H1 (cell line): ENCODE measurements around the gene DEFB119. TPM values are rescaled to one million over a fixed set of nuclear protein-coding genes. Genes with fewer than 3 reads are reported as not detected.
"Not testable (repeated sequence)": the region's sequence is repeated elsewhere in the genome, so short reads cannot be mapped to it uniquely, and the experiment has no call there.

Experiments
- CTCF ChIA-PET: fragments of 300-600 bp; sonication (Branson Sonifier 250); formaldehyde crosslinking; loops from one replicate; lab custom pipeline; 2021; ENCODE audit not compliant: partially characterized antibody; lab: Charles Lee
- POLR2A ChIA-PET: fragments of 300-600 bp; sonication (Branson Sonifier 250); formaldehyde crosslinking; loops from one replicate; lab custom pipeline; 2021; ENCODE audit warnings: inconsistent platforms; ENCODE audit not compliant: partially characterized antibody; lab: Charles Lee
- DNase-seq, 2 experiments: peaks; one replicate each; pipeline versions ENCODE4 v3.0.0 to v3.0.0-alpha.2; 2010 to 2022; ENCODE audit warnings: low spot score in 2 of 2, low read depth in 1 of 2, mixed read lengths in 1 of 2
- FAIRE-seq: peaks from 2 replicates; lab custom pipeline; 2011; peaks lifted over from hg19 to GRCh38; lab: Jason Lieb, UNC
- H2AFZ ChIP-seq: 2 replicates; pipeline ENCODE4 v1.8.1; 2012; ENCODE audit warnings: low read length, inconsistent platforms
- H2AK5ac ChIP-seq: 2 replicates; pipeline ENCODE4 v1.6.1; 2013; ENCODE audit warnings: low read depth, low read length
- H2BK120ac ChIP-seq: replicated peaks from 2 replicates; pipeline ENCODE3; 2013; ENCODE audit warnings: low read depth, low read length, inconsistent platforms
- H2BK12ac ChIP-seq: 2 replicates; pipeline ENCODE4 v1.6.1; 2013; ENCODE audit warnings: low read depth, low read length
- H2BK15ac ChIP-seq: 2 replicates; pipeline ENCODE4 v1.6.1; 2013; ENCODE audit warnings: low read length
- H2BK20ac ChIP-seq: 2 replicates; pipeline ENCODE4 v1.6.1; 2013; ENCODE audit warnings: low read length
- H2BK5ac ChIP-seq: 2 replicates; pipeline ENCODE4 v1.6.1; 2013; ENCODE audit warnings: low read depth, low read length
- H3K14ac ChIP-seq: 2 replicates; pipeline ENCODE4 v1.6.1; 2013; ENCODE audit warnings: inconsistent platforms; ENCODE audit not compliant: insufficient read length
- H3K18ac ChIP-seq: 2 replicates; pipeline ENCODE4 v1.6.1; 2013; ENCODE audit warnings: low read length; ENCODE audit errors: extremely low read depth
- H3K23ac ChIP-seq: 2 replicates; pipeline ENCODE4 v1.6.1; 2013; ENCODE audit warnings: inconsistent platforms; ENCODE audit not compliant: insufficient read length
- H3K23me2 ChIP-seq: 2 replicates; pipeline ENCODE4 v1.6.1; 2013; ENCODE audit warnings: low read depth, low read length
- H3K27ac ChIP-seq: 2 replicates; pipeline ENCODE4 v1.6.1; 2011; ENCODE audit warnings: low read depth, low read length, inconsistent platforms
- H3K27me3 ChIP-seq, 4 experiments: replicated peaks in 1 of 4; 1 replicate in 1 of 4; 2 replicates in 3 of 4; pipeline versions ENCODE4 v1.6.1 to v1.8.1; 2011 to 2013; ENCODE audit warnings: low read length in 3 of 4, mild to moderate bottlenecking in 3 of 4, inconsistent platforms in 2 of 4, mixed read lengths in 2 of 4, moderate library complexity in 1 of 4; ENCODE audit not compliant: control insufficient read depth in 3 of 4, insufficient read depth in 3 of 4; ENCODE audit errors: extremely low read depth in 1 of 4
- H3K36me3 ChIP-seq, 4 experiments: 2 replicates each; pipeline versions ENCODE4 v1.6.1 to v1.8.1; 2011 to 2013; ENCODE audit warnings: mild to moderate bottlenecking in 4 of 4, low read length in 3 of 4, moderate library complexity in 2 of 4, control low read depth in 1 of 4, inconsistent platforms in 1 of 4; ENCODE audit not compliant: insufficient read depth in 4 of 4, control insufficient read depth in 2 of 4
- H3K4ac ChIP-seq: replicated peaks from 2 replicates; pipeline ENCODE3; 2013; ENCODE audit warnings: low read length, low read depth, mixed read lengths, inconsistent platforms; ENCODE audit not compliant: insufficient read length
- H3K4me1 ChIP-seq, 4 experiments: replicated peaks in 1 of 4; 1 replicate in 1 of 4; 2 replicates in 3 of 4; pipeline versions ENCODE4 v1.6.1 to v1.8.1; 2011 to 2013; ENCODE audit warnings: low read length in 3 of 4, inconsistent platforms in 2 of 4, mixed read lengths in 1 of 4; ENCODE audit not compliant: insufficient read depth in 4 of 4, control insufficient read depth in 3 of 4
- H3K4me2 ChIP-seq, 2 experiments: 2 replicates each; pipeline versions ENCODE4 v1.6.1 to v1.8.1; 2011 to 2013; ENCODE audit warnings: low read depth in 2 of 2, low read length in 2 of 2, control low read depth in 1 of 2, inconsistent platforms in 1 of 2, mild to moderate bottlenecking in 1 of 2; ENCODE audit not compliant: insufficient read depth in 1 of 2
- H3K4me3 ChIP-seq, 4 experiments: fragments of 200-600, 300-600 bp in 1 of 4; sonication (generic), shearing (Covaris generic), sonication (Bioruptor Twin) in 1 of 4; 2 replicates each; pipeline versions ENCODE4 v1.5.1 to v1.8.1; 2011 to 2016; ENCODE audit warnings: low read length in 4 of 4, low read depth in 3 of 4, control low read depth in 2 of 4, inconsistent platforms in 2 of 4, mild to moderate bottlenecking in 2 of 4, mixed read lengths in 1 of 4, moderate library complexity in 1 of 4; ENCODE audit not compliant: insufficient read depth in 2 of 4; ENCODE audit errors: extremely low read depth in 1 of 4
- H3K56ac ChIP-seq: replicated peaks from 2 replicates; pipeline ENCODE3; 2013; ENCODE audit warnings: low read depth, mild to moderate bottlenecking, mixed read lengths, low read length, inconsistent platforms; ENCODE audit not compliant: insufficient read length
- H3K79me1 ChIP-seq: 2 replicates; pipeline ENCODE4 v1.6.1; 2013; ENCODE audit warnings: low read depth, low read length, control low read depth
- H3K79me2 ChIP-seq, 2 experiments: 2 replicates each; pipeline versions ENCODE4 v1.6.1 to v1.8.1; 2012 to 2013; ENCODE audit warnings: low read length in 2 of 2, mild to moderate bottlenecking in 2 of 2, inconsistent platforms in 1 of 2; ENCODE audit not compliant: insufficient read depth in 2 of 2, control insufficient read depth in 1 of 2
- H3K9ac ChIP-seq, 4 experiments: replicated peaks in 1 of 4; 1 replicate in 1 of 4; 2 replicates in 3 of 4; pipeline versions ENCODE4 v1.6.1 to v1.8.1; 2011 to 2013; ENCODE audit warnings: low read depth in 3 of 4, low read length in 3 of 4, control low read depth in 2 of 4, mild to moderate bottlenecking in 2 of 4, moderate library complexity in 2 of 4, inconsistent platforms in 1 of 4; ENCODE audit errors: extremely low read depth in 1 of 4
- H3K9me3 ChIP-seq, 2 experiments: 2 replicates each; pipeline versions ENCODE4 v1.6.1 to v1.8.1; 2012 to 2013; ENCODE audit warnings: mild to moderate bottlenecking in 2 of 2, moderate library complexity in 2 of 2, control low read depth in 1 of 2, inconsistent platforms in 1 of 2, low read depth in 1 of 2, low read length in 1 of 2, mixed read lengths in 1 of 2; ENCODE audit not compliant: insufficient read depth in 2 of 2
- H4K20me1 ChIP-seq, 2 experiments: replicated peaks in 1 of 2; 2 replicates each; pipeline versions ENCODE3 to v1.8.1; 2011 to 2013; ENCODE audit warnings: inconsistent platforms in 2 of 2, low read length in 2 of 2, mild to moderate bottlenecking in 1 of 2; ENCODE audit not compliant: insufficient read depth in 2 of 2, control insufficient read depth in 1 of 2
- H4K5ac ChIP-seq: 2 replicates; pipeline ENCODE4 v1.6.1; 2013; ENCODE audit warnings: low read length, low read depth, mixed read lengths, inconsistent platforms; ENCODE audit not compliant: insufficient read length
- H4K8ac ChIP-seq: 2 replicates; pipeline ENCODE4 v1.8.0; 2013; ENCODE audit warnings: mild to moderate bottlenecking, moderate library complexity, low read length, inconsistent platforms; ENCODE audit not compliant: insufficient read depth; ENCODE audit errors: extremely low read depth
- H4K91ac ChIP-seq: replicated peaks from 2 replicates; pipeline ENCODE3; 2013; ENCODE audit warnings: low read length, mixed read lengths, inconsistent platforms; ENCODE audit not compliant: insufficient read length
- WGBS, 2 experiments: shearing (Covaris generic) in 1 of 2; methylation state at CpG; one replicate each; pipeline versions ENCODE4 v1.1.6 to v1.1.7; 2013 to 2015; ENCODE audit warnings: low lambda C conversion rate in 2 of 2, mixed read lengths in 2 of 2, inconsistent platforms in 1 of 2, low coverage in 1 of 2, missing lambda C conversion rate in 1 of 2; ENCODE audit not compliant: insufficient replicate concordance in 2 of 2, insufficient coverage in 1 of 2, insufficient read length in 1 of 2; ENCODE audit errors: extremely low coverage in 1 of 2, missing lambda C conversion rate in 1 of 2; 5-methylcytosine and 5-hydroxymethylcytosine counted together
- polyA plus RNA-seq, 7 experiments: library from polyadenylated mRNA; depleted of rRNA in 3 of 7; stranded (reverse) in 5 of 7; unstranded in 2 of 7; fragments of >200 nt in 5 of 7; fragments of 200-250 nt in 2 of 7; gene quantifications; 1 replicate in 5 of 7; 2 replicates in 1 of 7; 4 replicates in 1 of 7; pipeline versions ENCODE4 v1.2.1 to v1.2.3, GENCODE V29; 2011 to 2013; ENCODE audit warnings: missing spikeins in 2 of 7, mixed read lengths in 2 of 7
- total RNA-seq: library from RNA; stranded (reverse); fragmentation: NEBNext Ultra II Directional; extraction: Animal tissue kit (Norgen Biotek cat#: 25700); gene quantifications from 2 replicates; pipeline ENCODE4 v1.2.1, GENCODE V29; 2021

Gene DEFB119
- total and polyA plus RNA-seq, 2 of the 8 experiments (the other 6 are each of a cell fraction or from before 2014, with no cell fraction given): not detected

DNA sequence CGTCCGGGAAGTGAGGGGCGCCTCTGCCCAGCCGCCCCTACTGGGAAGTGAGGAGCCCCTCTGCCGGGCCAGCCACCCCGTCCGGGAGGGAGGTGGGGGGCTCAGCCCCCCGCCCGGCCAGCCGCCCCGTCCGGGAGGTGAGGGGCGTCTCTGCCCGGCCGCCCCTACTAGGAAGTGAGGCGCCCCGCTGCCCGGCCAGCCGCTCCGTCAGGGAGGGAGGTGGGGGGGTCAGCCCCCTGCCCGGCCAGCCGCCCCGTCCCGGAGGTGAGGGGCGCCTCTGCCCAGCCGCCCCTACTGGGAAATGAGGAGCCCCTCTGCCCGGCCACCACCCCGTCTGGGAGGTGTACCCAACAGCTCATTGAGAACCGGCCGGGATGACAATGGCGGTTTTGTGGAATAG is 37.2 kb upstream of the DEFB119 start:
- H3K9me3 ChIP-seq: peaks cover 48 to 60% of the 10 kb centered on the region in 2 experiments
- H2BK15ac ChIP-seq, H2BK120ac ChIP-seq, H2BK20ac ChIP-seq, H2AK5ac ChIP-seq, H3K79me2 ChIP-seq, H3K18ac ChIP-seq, H3K27ac ChIP-seq, CTCF ChIA-PET, H3K23me2 ChIP-seq, H2BK5ac ChIP-seq, H4K8ac ChIP-seq, H4K91ac ChIP-seq, H2BK12ac ChIP-seq, H3K79me1 ChIP-seq, H3K4ac ChIP-seq, H3K56ac ChIP-seq, H2AFZ ChIP-seq, H4K5ac ChIP-seq, H3K36me3 ChIP-seq, POLR2A ChIA-PET, H3K4me1 ChIP-seq, DNase-seq, H3K4me2 ChIP-seq, H3K14ac ChIP-seq, H3K27me3 ChIP-seq, H4K20me1 ChIP-seq, H3K9ac ChIP-seq, H3K23ac ChIP-seq, H3K4me3 ChIP-seq, FAIRE-seq: not testable (repeated sequence)
- WGBS, 2 experiments: no CpG with 5 or more reads among the region's 31 CpGs

DNA sequence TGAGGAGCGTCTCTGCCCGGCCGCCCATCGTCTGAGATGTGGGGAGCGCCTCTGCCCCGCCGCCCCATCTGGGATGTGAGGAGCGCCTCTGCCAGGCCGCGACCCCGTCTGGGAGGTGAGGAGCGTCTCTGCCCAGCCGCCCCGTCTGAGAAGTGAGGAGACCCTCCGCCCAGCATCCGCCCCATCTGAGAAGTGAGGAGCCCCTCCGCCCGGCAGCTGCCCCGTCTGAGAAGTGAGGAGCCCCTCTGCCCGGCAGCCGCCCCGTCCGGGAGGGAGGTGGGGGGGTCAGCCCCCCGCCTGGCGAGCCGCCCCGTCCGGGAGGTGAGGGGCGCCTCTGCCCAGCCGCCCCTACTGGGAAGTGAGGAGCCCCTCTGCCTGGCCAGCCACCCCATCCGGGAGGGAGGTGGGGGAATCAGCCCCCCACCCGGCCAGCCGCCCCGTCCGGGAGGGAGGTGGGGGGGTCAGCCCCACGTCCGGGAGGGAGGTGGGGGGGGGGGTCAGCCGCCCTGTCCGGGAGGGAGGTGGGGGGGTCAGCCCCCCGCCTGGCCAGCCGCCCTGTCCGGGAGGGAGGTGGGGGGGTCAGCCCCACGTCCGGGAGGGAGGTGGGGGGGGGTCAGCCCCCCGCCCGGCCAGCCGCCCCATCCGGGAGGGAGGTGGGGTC is 36.6 kb upstream of the DEFB119 start:
- H3K79me2 ChIP-seq, H2BK12ac ChIP-seq, H4K91ac ChIP-seq, H3K4ac ChIP-seq, H4K8ac ChIP-seq, H3K4me2 ChIP-seq, H2BK120ac ChIP-seq, H3K14ac ChIP-seq, H4K5ac ChIP-seq, H3K56ac ChIP-seq, H3K36me3 ChIP-seq, H2AFZ ChIP-seq, FAIRE-seq, H3K4me3 ChIP-seq, H4K20me1 ChIP-seq, H2BK15ac ChIP-seq, H3K79me1 ChIP-seq, H3K4me1 ChIP-seq, CTCF ChIA-PET, H3K27me3 ChIP-seq, H2BK20ac ChIP-seq, DNase-seq, H2AK5ac ChIP-seq, H3K23ac ChIP-seq, H3K18ac ChIP-seq, H3K9ac ChIP-seq, H3K23me2 ChIP-seq, POLR2A ChIA-PET, H3K27ac ChIP-seq, H2BK5ac ChIP-seq: not testable (repeated sequence)
- peaks cover 43 to 56% of the 10 kb centered on the region in 2 experiments for H3K9me3 ChIP-seq
- whole genome bisulfite sequencing, 2 experiments: 94% methylated on average over 11 of the region's 48 CpGs; no CpG with 5 or more reads in 1 of the 2 experiments
